GM21528 (cell line): ENCODE results near the gene DPH2.

Experiments
- ATAC-seq: cut with Tn5 transposase; IDR thresholded peaks from one replicate; pipeline ENCODE4 v1.9.1; 2021; ENCODE audit warnings: mild to moderate bottlenecking, moderate library complexity; ENCODE audit not compliant: unreplicated experiment, low FRiP score

The DPH2 gene

GRCh38 chr1:43997295-43997999 lies 27.6 kb downstream of the DPH2 start:
- ATAC-seq = no peak

- ATAC-seq = no peak
Measured at GRCh38 chr1:43998000-43998378, 28.2 kb downstream of the DPH2 start.

- ATAC-seq = no peak
Measured at GRCh38 chr1:43999455-43999854, 29.6 kb downstream of the DPH2 start.

- ATAC-seq = no peak
Measured at GRCh38 chr1:44000122-44000665, 30.4 kb downstream of the DPH2 start.

GRCh38 chr1:44002165-44002564 lies 32.4 kb downstream of the DPH2 start:
- ATAC-seq = no peak

GRCh38 chr1:44002606-44003157 lies 32.9 kb downstream of the DPH2 start:
- no peak for ATAC-seq

GRCh38 chr1:44008259-44008658 lies 38.4 kb downstream of the DPH2 start:
- no peak for ATAC-seq

- no peak for ATAC-seq
Measured at GRCh38 chr1:44010935-44011471, 41.2 kb downstream of the DPH2 start.

GRCh38 chr1:44012404-44012803 lies 42.6 kb downstream of the DPH2 start:
- no peak for ATAC-seq

GRCh38 chr1:44012941-44013609 lies 43.3 kb downstream of the DPH2 start:
- no peak for ATAC-seq

- ATAC-seq = no peak
Measured at GRCh38 chr1:44013949-44014348, 44.1 kb downstream of the DPH2 start.

- ATAC-seq = no peak
Measured at GRCh38 chr1:44014365-44015104, 44.7 kb downstream of the DPH2 start.

GRCh38 chr1:44015206-44015605 lies 45.4 kb downstream of the DPH2 start:
- ATAC-seq = no peak

- no peak for ATAC-seq
Measured at GRCh38 chr1:44016041-44016889, 46.5 kb downstream of the DPH2 start.

- no peak for ATAC-seq
Measured at GRCh38 chr1:44016890-44017400, 47.1 kb downstream of the DPH2 start.

- no peak for ATAC-seq
Measured at GRCh38 chr1:44019466-44019948, 49.7 kb downstream of the DPH2 start.

GRCh38 chr1:44020464-44020863 lies 50.7 kb downstream of the DPH2 start:
- ATAC-seq = no peak

- ATAC-seq = no peak
Measured at GRCh38 chr1:44021156-44021555, 51.3 kb downstream of the DPH2 start.

- no peak for ATAC-seq
Measured at GRCh38 chr1:44021581-44022321, 51.9 kb downstream of the DPH2 start.
